ENCODE results near the gene C11orf16.

- TF ChIP-seq, protein P1, sequence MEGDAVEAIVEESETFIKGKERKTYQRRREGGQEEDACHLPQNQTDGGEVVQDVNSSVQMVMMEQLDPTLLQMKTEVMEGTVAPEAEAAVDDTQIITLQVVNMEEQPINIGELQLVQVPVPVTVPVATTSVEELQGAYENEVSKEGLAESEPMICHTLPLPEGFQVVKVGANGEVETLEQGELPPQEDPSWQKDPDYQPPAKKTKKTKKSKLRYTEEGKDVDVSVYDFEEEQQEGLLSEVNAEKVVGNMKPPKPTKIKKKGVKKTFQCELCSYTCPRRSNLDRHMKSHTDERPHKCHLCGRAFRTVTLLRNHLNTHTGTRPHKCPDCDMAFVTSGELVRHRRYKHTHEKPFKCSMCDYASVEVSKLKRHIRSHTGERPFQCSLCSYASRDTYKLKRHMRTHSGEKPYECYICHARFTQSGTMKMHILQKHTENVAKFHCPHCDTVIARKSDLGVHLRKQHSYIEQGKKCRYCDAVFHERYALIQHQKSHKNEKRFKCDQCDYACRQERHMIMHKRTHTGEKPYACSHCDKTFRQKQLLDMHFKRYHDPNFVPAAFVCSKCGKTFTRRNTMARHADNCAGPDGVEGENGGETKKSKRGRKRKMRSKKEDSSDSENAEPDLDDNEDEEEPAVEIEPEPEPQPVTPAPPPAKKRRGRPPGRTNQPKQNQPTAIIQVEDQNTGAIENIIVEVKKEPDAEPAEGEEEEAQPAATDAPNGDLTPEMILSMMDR (IDR thresholded peaks at IDR 0.05) = no peak
- TF ChIP-seq POLR2A (IDR thresholded peaks at IDR 0.05) = no peak
These were observed 40.4 kb upstream of the C11orf16 start for GRCh38 chr11:8973121-8973520.
